Measurements from ENCODE around the gene GPR39.

- TF ChIP-seq CTCF (IDR thresholded peaks at IDR 0.05), result no peak
- no peak for TF ChIP-seq POLR2AphosphoS5 (IDR thresholded peaks at IDR 0.05; ENCODE audit: insufficient read depth in 1 of 2, low read depth in 1 of 2)
- TF ChIP-seq POLR2A (IDR thresholded peaks at IDR 0.05), result no peak
Observed at GRCh38 chr2:132392879-132393278, 23.7 kb upstream of the GPR39 start.

All from vagina (tissue), 2 donors.